WTC11 (cell line): ENCODE measurements around the gene PRTFDC1. TPM values are rescaled to one million over a fixed set of nuclear protein-coding genes. Genes with fewer than 3 reads are reported as not detected.

Experiments used
- ATAC-seq: fragments of 200-7000 bp; cut with Tn5 transposase; 2 replicates; pipeline ENCODE4 v1.10.0; 2021; ENCODE audit warnings: mild to moderate bottlenecking, moderate library complexity
- CTCF ChIA-PET: fragments of 300-600 bp; sonication (Branson Sonifier 250); formaldehyde crosslinking; loops from one replicate; lab custom pipeline; 2021; ENCODE audit warnings: antibody characterized with exemption; lab: Charles Lee
- POLR2A ChIA-PET: fragments of 350-600 bp; sonication (Branson Sonifier 250); formaldehyde crosslinking; loops from one replicate; lab custom pipeline; 2021; ENCODE audit warnings: antibody characterized with exemption; lab: Charles Lee
- DNase-seq: peaks from one replicate; pipeline ENCODE4 v3.0.0; 2021; ENCODE audit warnings: low spot score
- H3K27ac Mint-ChIP-seq: 2 replicates; pipeline ENCODE4 v1.8.0; 2021; ENCODE audit warnings: mixed read lengths
- H3K27me3 Mint-ChIP-seq: 2 replicates; pipeline ENCODE4 v1.8.0; 2021; ENCODE audit warnings: low read depth, mild to moderate bottlenecking, moderate library complexity, mixed read lengths
- H3K36me3 Mint-ChIP-seq: 2 replicates; pipeline ENCODE4 v1.8.0; 2021; ENCODE audit warnings: mixed read lengths
- H3K4me1 Mint-ChIP-seq: 2 replicates; pipeline ENCODE4 v1.8.0; 2022; ENCODE audit warnings: mixed read lengths
- H3K4me3 Mint-ChIP-seq: 2 replicates; pipeline ENCODE4 v1.8.0; 2021; ENCODE audit warnings: mild to moderate bottlenecking, moderate library complexity, mixed read lengths
- H3K9me3 Mint-ChIP-seq: 2 replicates; pipeline ENCODE4 v1.8.0; 2021; ENCODE audit warnings: mixed read lengths
- AFF4 ChIP-seq: sonication (generic); formaldehyde crosslinking; IDR thresholded peaks from 2 replicates; pipeline ENCODE4 v1.8.1; 2023; ENCODE audit warnings: mild to moderate bottlenecking, missing genetic modification reagents, borderline replicate concordance
- AR ChIP-seq: fragments of 250-450 bp; sonication (Bioruptor Pico); IDR thresholded peaks from 2 replicates; pipeline ENCODE4 v1.9.0; 2021; ENCODE audit warnings: mild to moderate bottlenecking
- ATF3 ChIP-seq: sonication (generic); formaldehyde crosslinking; conservative IDR thresholded peaks from 2 replicates; pipeline ENCODE4 v1.8.1; 2022; ENCODE audit warnings: mild to moderate bottlenecking, missing genetic modification reagents
- CDX4 ChIP-seq: fragments of 250-450 bp; sonication (Bioruptor Pico); IDR thresholded peaks from 2 replicates; pipeline ENCODE4 v1.9.0; 2021; ENCODE audit warnings: moderate library complexity, mild to moderate bottlenecking, inconsistent platforms, borderline replicate concordance
- E2F1 ChIP-seq: sonication (generic); formaldehyde crosslinking; IDR thresholded peaks from 2 replicates; pipeline ENCODE4 v1.8.0; 2022; ENCODE audit warnings: mild to moderate bottlenecking, missing genetic modification reagents
- EMX1 ChIP-seq: fragments of 250-450 bp; sonication (Bioruptor Pico); IDR thresholded peaks from 2 replicates; pipeline ENCODE4 v1.8.0; 2021; ENCODE audit warnings: mild to moderate bottlenecking
- FOXK1 ChIP-seq: sonication (generic); formaldehyde crosslinking; IDR thresholded peaks from 2 replicates; pipeline ENCODE4 v1.8.0; 2022; ENCODE audit warnings: mild to moderate bottlenecking, moderate library complexity, missing genetic modification reagents
- GABPB1 ChIP-seq: sonication (generic); formaldehyde crosslinking; IDR thresholded peaks from 2 replicates; pipeline ENCODE4 v1.8.1; 2023; ENCODE audit warnings: mild to moderate bottlenecking, missing genetic modification reagents
- GTF2I ChIP-seq: fragments of 250-450 bp; sonication (Bioruptor Pico); conservative IDR thresholded peaks from 2 replicates; pipeline ENCODE4 v1.4.0; 2021; ENCODE audit warnings: mild to moderate bottlenecking
- HMGA2 ChIP-seq: fragments of 250-450 bp; sonication (Bioruptor Pico); IDR thresholded peaks from 2 replicates; pipeline ENCODE4 v1.4.0; 2021; ENCODE audit warnings: mild to moderate bottlenecking, moderate library complexity
- IRF2 ChIP-seq: sonication (generic); formaldehyde crosslinking; IDR thresholded peaks from 2 replicates; pipeline ENCODE4 v1.8.0; 2022; ENCODE audit warnings: low read depth, missing genetic modification reagents, borderline replicate concordance
- JAZF1 ChIP-seq: fragments of 250-450 bp; sonication (Bioruptor Pico); IDR thresholded peaks from 2 replicates; pipeline ENCODE4 v1.9.0; 2021; ENCODE audit warnings: moderate library complexity, mild to moderate bottlenecking, inconsistent platforms
- MAX ChIP-seq: sonication (generic); formaldehyde crosslinking; IDR thresholded peaks from 2 replicates; pipeline ENCODE4 v1.8.0; 2022; ENCODE audit warnings: mild to moderate bottlenecking, missing genetic modification reagents
- MXD4 ChIP-seq: fragments of 250-450 bp; sonication (Bioruptor Pico); IDR thresholded peaks from 2 replicates; pipeline ENCODE4 v1.8.0; 2021; ENCODE audit warnings: mild to moderate bottlenecking, moderate library complexity, borderline replicate concordance
- PREB ChIP-seq: sonication (generic); formaldehyde crosslinking; IDR thresholded peaks from 2 replicates; pipeline ENCODE4 v1.8.1; 2022; ENCODE audit warnings: mild to moderate bottlenecking, missing genetic modification reagents, moderate library complexity, borderline replicate concordance
- PRRX2 ChIP-seq: fragments of 250-450 bp; sonication (Bioruptor Pico); IDR thresholded peaks from 2 replicates; pipeline ENCODE4 v1.8.0; 2021; ENCODE audit warnings: mild to moderate bottlenecking
- RELA ChIP-seq: sonication (generic); formaldehyde crosslinking; IDR thresholded peaks from 2 replicates; pipeline ENCODE4 v1.8.1; 2022; ENCODE audit warnings: missing genetic modification reagents, mild to moderate bottlenecking, borderline replicate concordance
- RORB ChIP-seq: fragments of 250-450 bp; sonication (Bioruptor Pico); IDR thresholded peaks from 2 replicates; pipeline ENCODE4 v1.9.0; 2021; ENCODE audit warnings: mild to moderate bottlenecking
- SMAD3 ChIP-seq: sonication (generic); formaldehyde crosslinking; IDR thresholded peaks from 2 replicates; pipeline ENCODE4 v1.8.0; 2022; ENCODE audit warnings: missing genetic modification reagents, mild to moderate bottlenecking, borderline replicate concordance
- SMAD4 ChIP-seq: sonication (generic); formaldehyde crosslinking; IDR thresholded peaks from 2 replicates; pipeline ENCODE4 v1.8.0; 2022; ENCODE audit warnings: mild to moderate bottlenecking, missing genetic modification reagents
- TCF7 ChIP-seq: sonication (generic); formaldehyde crosslinking; IDR thresholded peaks from 2 replicates; pipeline ENCODE4 v1.8.0; 2022; ENCODE audit warnings: mild to moderate bottlenecking, low read depth, missing genetic modification reagents, moderate library complexity
- TEAD1 ChIP-seq: sonication (generic); formaldehyde crosslinking; IDR thresholded peaks from 2 replicates; pipeline ENCODE4 v1.8.0; 2022; ENCODE audit warnings: mild to moderate bottlenecking, missing genetic modification reagents
- TP53 ChIP-seq: sonication (generic); formaldehyde crosslinking; IDR thresholded peaks from 2 replicates; pipeline ENCODE4 v1.8.1; 2023; ENCODE audit warnings: mild to moderate bottlenecking, missing genetic modification reagents
- USF1 ChIP-seq: sonication (generic); formaldehyde crosslinking; IDR thresholded peaks from 2 replicates; pipeline ENCODE4 v1.8.0; 2022; ENCODE audit warnings: mild to moderate bottlenecking, missing genetic modification reagents
- ZMAT4 ChIP-seq: fragments of 250-450 bp; sonication (Bioruptor Pico); IDR thresholded peaks from 2 replicates; pipeline ENCODE4 v1.9.0; 2021; ENCODE audit warnings: mild to moderate bottlenecking
- ZNF121 ChIP-seq: sonication (generic); formaldehyde crosslinking; IDR thresholded peaks from 2 replicates; pipeline ENCODE4 v1.8.0; 2023; ENCODE audit warnings: missing genetic modification reagents
- ZNF232 ChIP-seq: sonication (generic); formaldehyde crosslinking; IDR thresholded peaks from 2 replicates; pipeline ENCODE4 v1.8.0; 2022; ENCODE audit warnings: mild to moderate bottlenecking, missing genetic modification reagents
- total RNA-seq: library from RNA; stranded (reverse); gene quantifications from 3 replicates; pipeline ENCODE4 v1.2.3, GENCODE V29; 2021

Gene PRTFDC1
- total RNA-seq, 1 experiment from 2014 or later: 6.1 TPM

- POLR2A ChIA-PET: no interaction called here
- no peak overlapping the region for H3K27ac Mint-ChIP-seq
- DNase-seq: no peak
- no peak overlapping the region for H3K4me3 Mint-ChIP-seq
- H3K27me3 Mint-ChIP-seq: no peaks in the 10 kb centered on the region
- TF ChIP-seq PREB (CRISPR knock-in tag) (no peak), USF1 (CRISPR knock-in tag) (no peak), ZMAT4 (CRISPR knock-in tag) (no peak), E2F1 (no peak), ATF3 (CRISPR knock-in tag) (no peak), JAZF1 (CRISPR knock-in tag) (no peak), EMX1 (CRISPR knock-in tag) (no peak), MXD4 (CRISPR knock-in tag) (no peak), TCF7 (CRISPR knock-in tag) (no peak), RELA (no peak), HMGA2 (CRISPR knock-in tag) (no peak), TEAD1 (CRISPR knock-in tag) (no peak), AFF4 (CRISPR knock-in tag) (no peak), GABPB1 (CRISPR knock-in tag) (no peak), ZNF232 (CRISPR knock-in tag) (no peak), GTF2I (no peak), FOXK1 (CRISPR knock-in tag) (no peak), ZNF121 (no peak)
- no peaks in the 10 kb centered on the region for H3K4me1 Mint-ChIP-seq
- CTCF ChIA-PET: no interaction called here
- H3K9me3 Mint-ChIP-seq: no peaks in the 10 kb centered on the region
- H3K36me3 Mint-ChIP-seq: no peaks in the 10 kb centered on the region
- no peak for ATAC-seq
Observed at GRCh38 chr10:24825551-24825950, 126.9 kb downstream of the PRTFDC1 start.

- Mint-ChIP-seq H3K27me3 (no peaks in the 10 kb centered on the region), H3K4me1 (no peaks in the 10 kb centered on the region), H3K27ac (no peak overlapping the region), H3K9me3 (no peaks in the 10 kb centered on the region), H3K36me3 (no peaks in the 10 kb centered on the region), H3K4me3 (no peak overlapping the region)
- no peak for ATAC-seq
- ChIA-PET CTCF (no interaction called here), POLR2A (no interaction called here)
- DNase-seq: no peak
- TF ChIP-seq MXD4 (CRISPR knock-in tag) (no peak), PRRX2 (CRISPR knock-in tag) (no peak), SMAD4 (CRISPR knock-in tag) (no peak), TP53 (CRISPR knock-in tag) (no peak), IRF2 (CRISPR knock-in tag) (no peak), SMAD3 (CRISPR knock-in tag) (no peak), CDX4 (CRISPR knock-in tag) (no peak), RORB (CRISPR knock-in tag) (no peak), AR (no peak), MAX (no peak)
Observed at GRCh38 chr10:24824536-24824935, 127.9 kb downstream of the PRTFDC1 start.
